ENCODE results near the gene RPL18. TPM values are rescaled to one million over a fixed set of nuclear protein-coding genes. Genes with fewer than 3 reads are reported as not detected.
A peak's percentile ranks its signal among the peaks of the same experiment; 100 is the strongest.

RPL18 gene
- total RNA-seq, 1 donor from 2014 or later = 1,683 TPM

DNA sequence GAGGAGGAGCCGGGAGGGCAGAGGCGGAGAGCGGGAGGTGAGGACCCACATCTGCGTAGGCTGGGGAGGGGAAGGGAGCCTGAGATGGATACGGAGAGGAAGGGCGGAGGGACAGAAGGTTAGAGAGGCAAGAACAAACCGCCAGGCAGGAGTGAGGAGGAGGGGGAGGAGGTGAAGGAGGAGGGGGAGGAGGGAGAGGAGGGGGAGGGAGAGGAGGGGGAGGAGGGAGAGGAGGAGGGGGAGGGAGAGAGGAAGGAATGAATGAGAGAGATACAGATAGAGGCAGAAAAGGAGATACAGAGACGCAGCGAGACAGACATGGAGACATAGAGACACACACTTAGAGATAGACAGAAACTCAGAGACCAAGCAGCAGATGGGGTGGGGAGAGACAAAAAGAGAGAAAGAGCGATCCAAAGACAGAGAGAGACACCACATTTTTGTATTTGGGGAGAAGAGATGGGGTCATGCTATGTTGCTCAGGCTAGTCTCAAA lies 27.8 kb upstream of the RPL18 start:
- DNase-seq (ENCODE audit: low spot score) = no peak
- H3K36me3 Mint-ChIP-seq (ENCODE audit: low read depth, unreplicated experiment) = peaks cover 4% of the 10 kb centered on the region
- no peaks in the 10 kb centered on the region for H3K9me3 Mint-ChIP-seq (ENCODE audit: unreplicated experiment)
- H3K27ac Mint-ChIP-seq (ENCODE audit: unreplicated experiment) = no peak overlapping the region
- TF ChIP-seq CTCF (IDR thresholded peaks at IDR 0.05; ENCODE audit: unreplicated experiment) = no peak
- peaks cover 15% of the 10 kb centered on the region for H3K4me1 Mint-ChIP-seq (ENCODE audit: unreplicated experiment)
- peak overlapping the region; percentile 53 for H3K4me3 Mint-ChIP-seq (ENCODE audit: unreplicated experiment)
- peaks cover 10% of the 10 kb centered on the region for H3K27me3 Mint-ChIP-seq (ENCODE audit: unreplicated experiment)

GRCh38 chr19:48646001-48646721 lies 27.2 kb upstream of the RPL18 start, which contains the start of gene CA11:
TSS of gene CA11 (minus strand) at chr19:48646187. CDS start at chr19:48645632, 555 bp downstream.
- Mint-ChIP-seq H3K4me3 (ENCODE audit: unreplicated experiment) (peak within 1 kb of the TSS; percentile 93), H3K27ac (ENCODE audit: unreplicated experiment) (peak within 1 kb of the TSS; percentile 66), H3K4me1 (ENCODE audit: unreplicated experiment) (peaks cover 15% of the 10 kb centered on the region), H3K27me3 (ENCODE audit: unreplicated experiment) (peaks cover 10% of the 10 kb centered on the region), H3K36me3 (ENCODE audit: low read depth, unreplicated experiment) (peaks cover 4% of the 10 kb centered on the region), H3K9me3 (ENCODE audit: unreplicated experiment) (no peaks in the 10 kb centered on the region)
- peak; percentile 97 for DNase-seq (ENCODE audit: low spot score)
- peak; percentile 69 for TF ChIP-seq CTCF (IDR thresholded peaks at IDR 0.05; ENCODE audit: unreplicated experiment)

- Mint-ChIP-seq H3K36me3 (ENCODE audit: low read depth, unreplicated experiment) (peaks cover 4% of the 10 kb centered on the region), H3K9me3 (ENCODE audit: unreplicated experiment) (no peaks in the 10 kb centered on the region), H3K27me3 (ENCODE audit: unreplicated experiment) (peaks cover 10% of the 10 kb centered on the region), H3K27ac (ENCODE audit: unreplicated experiment) (peak overlapping the region; percentile 66), H3K4me3 (ENCODE audit: unreplicated experiment) (peak overlapping the region; percentile 93), H3K4me1 (ENCODE audit: unreplicated experiment) (peaks cover 15% of the 10 kb centered on the region)
- DNase-seq (ENCODE audit: low spot score) = peak; percentile 27
- TF ChIP-seq CTCF (IDR thresholded peaks at IDR 0.05; ENCODE audit: unreplicated experiment) = no peak
Observed at GRCh38 chr19:48645620-48646000, 26.6 kb upstream of the RPL18 start.

- TF ChIP-seq CTCF (IDR thresholded peaks at IDR 0.05; ENCODE audit: unreplicated experiment) = no peak
- Mint-ChIP-seq H3K4me3 (ENCODE audit: unreplicated experiment) (peak overlapping the region; percentile 88), H3K27me3 (ENCODE audit: unreplicated experiment) (peaks cover 10% of the 10 kb centered on the region), H3K9me3 (ENCODE audit: unreplicated experiment) (no peaks in the 10 kb centered on the region), H3K27ac (ENCODE audit: unreplicated experiment) (no peak overlapping the region), H3K36me3 (ENCODE audit: low read depth, unreplicated experiment) (peaks cover 4% of the 10 kb centered on the region), H3K4me1 (ENCODE audit: unreplicated experiment) (peaks cover 15% of the 10 kb centered on the region)
- peak; percentile 69 for DNase-seq (ENCODE audit: low spot score)
Observed at GRCh38 chr19:48644839-48645619, 26.1 kb upstream of the RPL18 start.
